GM19025 (cell line): ENCODE measurements around the gene PRSS50.

Experiments
- ATAC-seq: cut with Tn5 transposase; IDR thresholded peaks from one replicate; pipeline ENCODE4 v1.9.1; 2021; ENCODE audit warnings: mild to moderate bottlenecking, low read depth, moderate library complexity; ENCODE audit not compliant: unreplicated experiment

Gene PRSS50

GRCh38 chr3:46729038-46729437 is 11.4 kb upstream of the PRSS50 start:
- no peak for ATAC-seq

- ATAC-seq, result no peak
Observed at GRCh38 chr3:46725621-46726314, 8.1 kb upstream of the PRSS50 start.

- no peak for ATAC-seq
Observed at GRCh38 chr3:46724424-46724823, 6.8 kb upstream of the PRSS50 start.

- no peak for ATAC-seq
Observed at GRCh38 chr3:46722443-46722842, 4.8 kb upstream of the PRSS50 start.

- no peak for ATAC-seq
Observed at GRCh38 chr3:46721009-46721408, 3.3 kb upstream of the PRSS50 start.

DNA sequence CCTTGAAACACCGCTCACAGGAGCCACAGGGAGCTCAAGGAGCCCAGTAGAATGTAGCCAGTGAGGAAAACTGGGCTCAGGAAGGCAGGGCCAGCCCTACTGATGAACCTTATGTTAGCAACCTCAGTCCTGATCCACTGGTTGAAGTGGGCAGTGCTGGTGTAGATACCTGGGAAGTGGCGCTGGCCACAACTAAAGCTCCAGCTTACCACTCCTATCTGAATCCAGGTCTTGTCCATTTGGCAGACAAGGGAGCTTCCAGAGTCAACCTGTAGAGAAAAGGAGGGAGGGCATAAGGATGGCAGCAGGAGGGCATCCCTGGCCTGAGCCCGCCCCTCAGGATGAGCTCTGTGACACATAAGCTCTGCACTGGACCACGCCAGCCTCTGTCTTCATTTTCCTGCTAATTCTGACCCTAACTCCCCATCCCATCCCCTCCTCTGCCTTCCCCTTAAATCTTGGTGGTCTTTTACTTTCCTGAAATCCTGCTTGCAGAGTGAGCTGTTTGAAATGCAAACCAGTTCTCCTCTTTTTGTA is 2.1 kb upstream of the PRSS50 start:
- ATAC-seq, result no peak

DNA sequence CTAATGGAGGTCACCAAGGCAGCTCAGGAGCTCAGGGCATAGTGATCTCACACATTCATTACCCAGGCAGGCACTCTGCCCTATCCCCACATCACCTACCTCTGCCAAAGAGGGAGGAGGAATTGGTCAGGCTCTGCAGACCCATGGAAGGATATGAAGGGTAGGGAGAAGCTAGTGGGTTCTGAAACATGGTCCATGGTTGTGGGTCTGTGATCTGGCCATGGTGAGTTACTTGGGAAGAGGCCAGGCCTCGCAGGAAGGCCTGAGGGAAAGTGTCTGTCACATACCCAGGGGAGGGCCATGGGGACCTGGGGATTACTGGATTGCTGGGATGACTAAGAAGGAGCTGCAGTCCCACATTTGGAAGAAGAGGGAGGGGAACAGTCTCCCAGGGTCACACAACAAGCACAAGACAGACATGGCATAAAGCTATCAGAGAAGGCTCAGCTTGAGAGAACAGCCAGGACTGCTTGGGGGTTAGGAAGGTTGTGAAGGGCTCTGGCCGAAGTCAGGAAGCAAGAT is 1.4 kb upstream of the PRSS50 start:
- ATAC-seq, result no peak

DNA sequence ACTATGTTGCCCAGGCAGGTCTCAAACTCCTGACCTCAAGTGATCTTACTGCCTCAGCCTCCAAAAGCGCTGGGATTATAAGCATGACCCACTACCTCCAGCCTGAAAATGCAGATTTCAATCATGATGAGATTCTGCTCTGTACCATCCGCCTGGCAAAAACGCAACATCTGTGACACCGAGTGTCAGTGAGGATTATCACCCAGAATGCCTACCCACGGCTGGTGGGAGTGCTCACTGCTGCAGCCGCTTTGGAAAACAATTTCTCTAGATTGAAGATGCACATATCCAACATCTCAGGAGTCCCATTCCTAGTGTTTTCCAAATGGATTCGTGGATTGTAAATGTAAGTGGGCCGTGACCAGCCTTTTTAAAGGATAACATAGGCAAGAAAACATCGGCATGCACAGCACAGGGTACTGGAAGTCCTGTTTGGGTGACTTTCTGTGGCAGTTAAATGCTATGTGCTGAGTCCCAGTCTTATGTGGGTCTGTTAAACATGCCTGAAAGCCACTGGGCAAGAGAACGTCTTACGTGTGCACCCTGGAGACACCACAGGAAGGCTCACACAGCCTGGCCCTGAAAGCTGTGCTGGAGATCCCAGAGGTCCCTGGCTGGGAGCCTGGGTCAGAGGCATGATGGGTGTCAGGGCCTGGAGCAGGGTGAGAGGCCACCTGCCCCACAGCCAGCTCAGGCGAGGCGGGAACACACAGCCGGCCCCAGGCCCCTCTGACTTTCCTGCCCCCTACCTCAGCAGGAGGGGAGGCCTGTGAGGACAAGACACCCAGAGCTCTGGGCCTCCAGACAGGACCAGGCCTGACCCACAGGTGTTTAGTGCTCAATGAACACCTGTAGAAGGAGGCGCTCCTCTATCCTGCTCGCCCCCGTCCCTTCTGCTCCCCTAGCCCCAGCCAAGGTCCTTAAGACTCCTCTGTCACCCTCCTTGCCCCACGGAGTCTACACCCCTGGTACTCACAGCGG is 918 bp downstream of the PRSS50 start:
- ATAC-seq, result no peak

GRCh38 chr3:46715507-46716175 is 2.0 kb downstream of the PRSS50 start:
- ATAC-seq, result no peak

- no peak for ATAC-seq
Observed at GRCh38 chr3:46714728-46715506, 2.8 kb downstream of the PRSS50 start.

- peak; percentile 79 for ATAC-seq
Observed at GRCh38 chr3:46713898-46714552, 3.6 kb downstream of the PRSS50 start.

DNA sequence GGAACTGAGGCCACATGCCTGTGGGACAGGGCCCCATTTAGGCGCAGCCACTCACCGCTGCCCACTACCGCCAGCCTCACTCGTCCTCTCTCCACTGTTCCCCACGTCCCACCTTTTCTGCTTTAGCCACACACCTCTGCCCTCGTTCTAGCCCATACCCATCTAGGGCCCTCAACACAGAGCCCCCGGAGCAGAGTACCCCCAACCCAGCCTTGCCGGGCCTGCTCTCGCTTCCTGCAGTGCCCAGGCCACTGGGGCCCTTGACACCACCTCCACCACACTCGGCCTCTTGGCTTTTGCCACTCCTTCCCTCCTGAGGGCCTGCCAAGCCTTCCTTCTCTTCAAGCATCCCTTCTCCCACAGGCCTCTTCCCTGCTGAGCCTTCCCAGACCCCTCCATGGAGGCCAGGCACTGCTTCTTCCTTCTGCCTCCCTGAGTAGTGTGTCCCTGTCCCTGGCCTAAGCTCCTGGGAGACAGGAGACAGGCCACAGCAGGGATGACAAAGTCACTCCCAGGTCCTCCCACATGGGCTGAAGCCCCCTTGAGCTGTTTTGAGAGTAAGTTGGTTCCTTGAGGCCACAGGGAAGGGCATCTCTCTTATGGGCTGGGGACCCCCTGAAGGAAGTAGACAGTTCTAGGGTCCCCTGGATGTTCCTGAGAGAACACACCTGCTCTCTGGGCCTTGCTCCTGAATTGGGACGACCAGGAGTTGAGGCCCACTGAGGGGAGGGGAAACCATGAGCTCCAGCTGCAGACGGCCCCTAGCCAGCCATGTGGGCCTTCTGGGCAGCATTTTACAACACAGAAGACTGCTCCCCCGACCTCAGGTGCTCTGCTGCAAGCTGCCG is 4.4 kb downstream of the PRSS50 start:
- no peak for ATAC-seq

DNA sequence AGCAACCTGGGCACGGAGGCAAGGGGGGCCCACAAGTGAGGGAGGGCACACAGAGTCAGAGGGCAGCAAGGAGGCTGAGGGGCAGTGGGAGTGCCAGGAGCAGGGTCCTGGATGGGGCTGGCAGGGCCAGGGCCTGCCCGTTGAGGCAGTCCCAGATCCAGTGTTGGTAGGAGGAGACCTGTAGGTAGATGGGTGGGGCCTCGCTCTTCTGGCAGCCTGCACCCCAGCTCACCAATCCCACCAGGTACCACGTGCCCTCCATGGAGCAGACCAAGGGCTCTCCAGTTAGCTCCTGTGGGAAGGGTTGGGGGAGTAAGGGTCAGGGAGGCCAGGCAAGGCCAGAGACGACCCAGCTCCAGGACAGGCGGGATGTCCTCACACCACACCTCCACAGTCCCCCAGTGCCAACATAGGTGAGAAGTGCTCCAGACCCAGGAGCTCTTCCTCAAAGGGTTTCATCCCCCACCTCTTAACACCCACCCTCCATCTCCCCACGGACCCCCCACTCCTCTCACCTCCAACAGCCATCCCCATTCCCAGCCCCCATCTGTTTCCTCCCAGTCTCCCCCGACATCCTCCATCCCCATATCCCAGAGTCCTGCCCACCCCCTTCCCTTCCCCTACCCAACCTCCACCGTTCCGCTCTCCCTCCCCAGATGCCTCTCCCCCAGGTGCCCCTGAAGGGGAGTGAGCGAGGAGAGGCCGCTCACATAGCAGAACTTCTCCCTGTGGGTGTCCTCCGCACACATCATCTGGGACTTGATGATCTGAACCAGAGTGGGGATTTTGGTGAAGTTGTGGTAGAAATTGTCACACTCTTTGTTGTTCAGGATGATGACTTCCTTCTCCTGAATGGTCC is 5.2 kb downstream of the PRSS50 start:
- ATAC-seq, result no peak

DNA sequence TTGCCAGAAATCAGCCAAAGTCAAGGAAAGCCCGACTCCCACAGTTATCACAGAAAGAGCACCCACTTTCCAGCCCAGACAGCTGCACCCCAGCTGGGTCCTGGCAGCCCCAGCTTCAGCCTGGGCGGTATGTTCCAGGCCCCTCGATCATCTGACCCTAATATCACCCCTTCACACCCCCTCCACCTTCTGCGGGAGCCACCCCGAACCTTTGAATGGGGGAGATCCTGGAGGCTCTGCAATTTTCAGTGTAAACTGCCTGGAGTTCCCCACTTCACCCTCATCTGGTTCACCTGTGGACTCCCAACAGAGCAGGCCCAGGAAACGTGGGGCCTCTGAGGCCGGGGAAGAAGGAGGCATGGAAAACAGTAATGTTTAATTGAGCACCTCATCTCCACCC is 5.9 kb downstream of the PRSS50 start:
- ATAC-seq, result no peak

DNA sequence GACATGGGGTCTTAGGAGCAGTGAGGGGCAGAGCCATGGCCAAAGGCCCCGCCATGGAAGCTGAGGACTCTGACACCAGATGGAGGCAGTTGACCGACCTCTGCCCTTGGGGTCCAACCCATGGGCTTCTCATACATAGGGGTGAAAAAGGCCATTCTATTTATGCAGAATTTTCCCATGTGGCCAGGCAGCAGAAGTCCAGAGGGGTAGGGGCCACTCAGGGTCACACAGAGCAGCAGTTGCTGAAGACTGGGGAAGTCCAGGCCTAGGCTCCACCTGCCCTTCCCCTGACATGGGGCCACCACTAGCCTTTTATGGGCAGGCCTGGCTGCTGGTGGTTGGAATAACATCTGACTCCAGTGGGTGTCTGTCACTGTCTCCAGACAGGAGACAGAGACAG is 6.4 kb downstream of the PRSS50 start:
- no peak for ATAC-seq

DNA sequence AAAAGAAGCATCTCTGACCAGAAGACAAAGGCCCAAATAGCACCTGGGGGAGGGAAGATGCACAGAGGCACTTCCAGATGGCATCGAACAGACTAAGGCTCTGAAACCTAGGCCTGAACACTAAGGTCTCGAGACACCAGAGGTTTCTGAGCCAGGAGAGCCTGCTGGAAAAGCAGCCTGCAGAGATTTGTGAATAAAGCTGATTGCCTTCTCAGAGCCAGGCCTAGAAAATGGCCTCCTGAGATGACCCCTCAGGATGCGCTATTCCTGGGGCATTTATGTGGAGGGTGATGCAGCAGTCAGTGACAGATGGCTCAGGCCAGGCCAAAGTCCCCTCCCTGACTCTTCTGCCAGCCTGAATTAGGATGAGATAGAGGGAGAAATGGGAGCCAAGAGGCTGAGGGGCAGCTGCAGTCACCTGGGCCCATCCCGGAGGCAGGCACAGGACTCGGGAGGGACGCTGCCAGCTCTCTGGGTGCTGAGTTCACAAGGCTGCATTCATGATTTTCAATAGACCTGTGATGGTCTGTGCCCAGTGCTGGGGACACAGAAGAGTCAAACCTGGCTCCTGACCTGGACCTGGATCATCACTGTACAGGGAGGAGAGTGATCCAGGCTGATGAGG is 6.9 kb downstream of the PRSS50 start:
- no peak for ATAC-seq

DNA sequence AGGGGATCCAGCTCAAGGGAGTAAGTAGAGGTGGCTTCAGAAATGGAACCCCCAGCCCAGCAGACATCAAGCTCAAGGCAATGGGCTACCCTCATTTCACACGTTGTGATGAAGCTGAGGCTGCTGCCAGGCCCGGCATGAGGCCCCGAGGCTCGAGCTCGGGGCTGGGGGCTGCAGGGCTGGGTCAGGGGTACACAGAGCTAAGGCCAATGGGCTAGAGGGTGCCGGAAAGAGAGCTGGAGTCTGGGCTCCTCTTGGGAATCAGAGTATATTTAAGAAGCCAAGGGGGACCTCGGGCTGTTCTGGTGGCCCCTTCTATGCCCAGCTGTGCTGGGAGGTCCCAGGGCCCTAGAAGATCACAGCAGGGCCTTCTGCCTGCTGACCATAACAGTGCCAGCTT is 7.4 kb downstream of the PRSS50 start:
- no peak for ATAC-seq
